ENCODE data around the gene MED14. TPM values are rescaled to one million over a fixed set of nuclear protein-coding genes. Genes with fewer than 3 reads are reported as not detected.

The MED14 gene
- total and polyA plus RNA-seq, 2 of the 4 experiments (the other 2 are of a cell fraction), result 17.6 to 25.9 TPM

DNA sequence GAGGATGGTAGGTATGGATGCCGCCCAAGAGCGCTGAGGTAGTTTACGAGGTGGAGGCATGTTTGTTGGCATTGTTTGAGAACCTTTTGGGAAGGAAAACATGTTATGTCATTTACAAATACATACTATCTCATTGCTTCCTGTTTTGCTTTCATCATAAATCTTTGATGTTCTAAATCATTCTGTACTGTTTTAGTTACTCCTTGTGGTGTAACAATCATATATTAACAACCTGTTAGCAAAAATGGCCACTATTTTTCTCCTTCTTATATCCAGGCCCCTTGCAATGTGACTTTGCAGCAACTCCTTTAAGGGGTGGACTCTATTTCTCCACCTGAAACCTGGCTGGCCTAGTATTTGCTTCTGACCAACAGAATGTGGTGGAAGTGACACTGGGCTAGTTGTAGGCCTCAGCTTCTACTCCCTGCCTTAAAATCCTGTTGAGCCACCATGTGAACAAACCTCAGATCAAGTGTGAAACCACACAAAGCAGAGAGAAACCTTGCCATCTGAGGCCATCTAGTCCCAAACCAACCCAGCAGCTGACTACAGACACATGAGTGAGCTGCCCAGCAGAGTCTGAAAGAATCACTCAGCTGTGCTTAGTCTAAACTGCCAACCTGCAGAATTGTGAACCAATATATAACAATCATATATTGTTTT lies 72.1 kb downstream of the MED14 start:
- Histone ChIP-seq H3K4me1 (ENCODE audit: control insufficient read depth, insufficient read depth, low read length) (no peaks in the 10 kb centered on the region), H2AFZ (replicated peaks; ENCODE audit: low read length, poor library complexity) (no peak overlapping the region), H3K56ac (ENCODE audit: extremely low read depth, insufficient read depth, low read length) (no peak overlapping the region), H3K23ac (ENCODE audit: low read depth, low read length) (no peak overlapping the region), H4K8ac (ENCODE audit: low read depth in 2 of 2, low read length in 2 of 2) (no peak overlapping the region), H3K4me3 (ENCODE audit: insufficient read depth, low read depth, low read length) (no peak overlapping the region), H3K79me1 (ENCODE audit: low read depth in 1 of 2, low read length in 2 of 2) (no peaks in the 10 kb centered on the region), H2BK20ac (ENCODE audit: low read depth, low read length) (no peak overlapping the region), H4K20me1 (ENCODE audit: insufficient read depth, low read length) (peaks cover 3% of the 10 kb centered on the region; the same call in 1 of the 2 replicates), H4K5ac (ENCODE audit: low read depth, low read length) (no peak overlapping the region), H2BK120ac (ENCODE audit: low read depth, low read length) (no peak overlapping the region), H3K36me3 (ENCODE audit: control insufficient read depth, insufficient read depth, low read length) (peaks cover 14% of the 10 kb centered on the region), H3K9me1 (ENCODE audit: insufficient read depth, low read length) (no peaks in the 10 kb centered on the region), H3K9me3 (ENCODE audit: control insufficient read depth, insufficient read depth, low read length) (no peaks in the 10 kb centered on the region), H3K9ac (ENCODE audit: low read depth, low read length) (no peak overlapping the region), H3K4ac (ENCODE audit: low read depth, low read length) (no peak overlapping the region), H3K18ac (ENCODE audit: low read depth, low read length) (no peak overlapping the region), H2BK5ac (ENCODE audit: low read depth, low read length, poor library complexity, severe bottlenecking) (no peak overlapping the region), H4K91ac (ENCODE audit: insufficient read depth, low read depth, low read length) (no peak overlapping the region), H3K27me3 (ENCODE audit: control insufficient read depth, insufficient read depth, low read length) (peaks cover 2% of the 10 kb centered on the region; the same call in 1 of the 2 replicates), H2BK15ac (ENCODE audit: low read depth, low read length) (no peak overlapping the region), H2AK5ac (ENCODE audit: low read depth, low read length) (no peak overlapping the region), H2AK9ac (replicated peaks; ENCODE audit: low read depth, low read length, poor library complexity) (no peak overlapping the region), H3K27ac (ENCODE audit: insufficient read depth, low read length) (no peak overlapping the region), H3K14ac (replicated peaks; ENCODE audit: low read depth, low read length) (no peak overlapping the region), H3K4me2 (ENCODE audit: low read depth, low read length) (no peak overlapping the region)
- ATAC-seq (ENCODE audit: low read depth) (no peak), DNase-seq (no peak)
- no TSS peak for BruUV-seq (replicated peaks)
- dilution Hi-C loops (cut with HindIII; ENCODE audit: low sequenced_read_pairs, unreplicated experiment), result no loop called here
- no CpG with 5 or more reads among the region's 3 CpGs for WGBS, 2 experiments (ENCODE audit: extremely low coverage in 2 of 2, insufficient read length in 1 of 2)
- CTCF ChIA-PET, result interaction anchor here (1.0 to 1.4 kb wide), 3 partner anchors 11 to 132 kb away, joined by 3 to 4 read pairs (median 4); no protein-coding TSS in a partner anchor
- in situ Hi-C loops (cut with MboI; ENCODE audit: low sequenced_read_pairs), result loop anchor here (25.0 kb wide), 1 partner anchor 574 kb away; no protein-coding TSS in a partner anchor
- POLR2A ChIA-PET (ENCODE audit: unreplicated experiment), result no interaction called here
- no peak for TF ChIP-seq CEBPB (IDR thresholded peaks at IDR 0.05; ENCODE audit: low read depth, low read length)
- TF ChIP-seq MAZ (IDR thresholded peaks at IDR 0.05; ENCODE audit: borderline replicate concordance, low read depth, low read length), result no peak
- TF ChIP-seq MXI1 (IDR thresholded peaks at IDR 0.05; ENCODE audit: borderline replicate concordance, low read depth, low read length), result no peak
- no peak for TF ChIP-seq CHD1 (IDR thresholded peaks at IDR 0.05; ENCODE audit: low read depth, low read length)
- TF ChIP-seq, protein P1, sequence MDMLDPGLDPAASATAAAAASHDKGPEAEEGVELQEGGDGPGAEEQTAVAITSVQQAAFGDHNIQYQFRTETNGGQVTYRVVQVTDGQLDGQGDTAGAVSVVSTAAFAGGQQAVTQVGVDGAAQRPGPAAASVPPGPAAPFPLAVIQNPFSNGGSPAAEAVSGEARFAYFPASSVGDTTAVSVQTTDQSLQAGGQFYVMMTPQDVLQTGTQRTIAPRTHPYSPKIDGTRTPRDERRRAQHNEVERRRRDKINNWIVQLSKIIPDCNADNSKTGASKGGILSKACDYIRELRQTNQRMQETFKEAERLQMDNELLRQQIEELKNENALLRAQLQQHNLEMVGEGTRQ (IDR thresholded peaks at IDR 0.05; ENCODE audit: low read depth, low read length), result no peak
- no peak for TF ChIP-seq FOS (IDR thresholded peaks at IDR 0.05; ENCODE audit: low read depth, low read length)
- TF ChIP-seq, protein P2, sequence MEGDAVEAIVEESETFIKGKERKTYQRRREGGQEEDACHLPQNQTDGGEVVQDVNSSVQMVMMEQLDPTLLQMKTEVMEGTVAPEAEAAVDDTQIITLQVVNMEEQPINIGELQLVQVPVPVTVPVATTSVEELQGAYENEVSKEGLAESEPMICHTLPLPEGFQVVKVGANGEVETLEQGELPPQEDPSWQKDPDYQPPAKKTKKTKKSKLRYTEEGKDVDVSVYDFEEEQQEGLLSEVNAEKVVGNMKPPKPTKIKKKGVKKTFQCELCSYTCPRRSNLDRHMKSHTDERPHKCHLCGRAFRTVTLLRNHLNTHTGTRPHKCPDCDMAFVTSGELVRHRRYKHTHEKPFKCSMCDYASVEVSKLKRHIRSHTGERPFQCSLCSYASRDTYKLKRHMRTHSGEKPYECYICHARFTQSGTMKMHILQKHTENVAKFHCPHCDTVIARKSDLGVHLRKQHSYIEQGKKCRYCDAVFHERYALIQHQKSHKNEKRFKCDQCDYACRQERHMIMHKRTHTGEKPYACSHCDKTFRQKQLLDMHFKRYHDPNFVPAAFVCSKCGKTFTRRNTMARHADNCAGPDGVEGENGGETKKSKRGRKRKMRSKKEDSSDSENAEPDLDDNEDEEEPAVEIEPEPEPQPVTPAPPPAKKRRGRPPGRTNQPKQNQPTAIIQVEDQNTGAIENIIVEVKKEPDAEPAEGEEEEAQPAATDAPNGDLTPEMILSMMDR (conservative IDR thresholded peaks at IDR 0.05; ENCODE audit: low read depth, low read length), result no peak
- TF ChIP-seq SMC3 (IDR thresholded peaks at IDR 0.05; ENCODE audit: low read depth, low read length), result no peak
- TF ChIP-seq RFX5 (IDR thresholded peaks at IDR 0.05; ENCODE audit: low read depth, low read length), result no peak
- TF ChIP-seq POLR2A (IDR thresholded peaks at IDR 0.05; ENCODE audit: low read depth, low read length), result no peak
- TF ChIP-seq, protein P3, sequence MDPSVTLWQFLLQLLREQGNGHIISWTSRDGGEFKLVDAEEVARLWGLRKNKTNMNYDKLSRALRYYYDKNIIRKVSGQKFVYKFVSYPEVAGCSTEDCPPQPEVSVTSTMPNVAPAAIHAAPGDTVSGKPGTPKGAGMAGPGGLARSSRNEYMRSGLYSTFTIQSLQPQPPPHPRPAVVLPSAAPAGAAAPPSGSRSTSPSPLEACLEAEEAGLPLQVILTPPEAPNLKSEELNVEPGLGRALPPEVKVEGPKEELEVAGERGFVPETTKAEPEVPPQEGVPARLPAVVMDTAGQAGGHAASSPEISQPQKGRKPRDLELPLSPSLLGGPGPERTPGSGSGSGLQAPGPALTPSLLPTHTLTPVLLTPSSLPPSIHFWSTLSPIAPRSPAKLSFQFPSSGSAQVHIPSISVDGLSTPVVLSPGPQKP (IDR thresholded peaks at IDR 0.05; ENCODE audit: borderline replicate concordance, low read depth, low read length), result no peak
- intact Hi-C loops (cut with micrococcal nuclease), result no loop called here

All from IMR-90 (cell line).